K562 (cell line): ENCODE data around the gene NDRG4. TPM values are rescaled to one million over a fixed set of nuclear protein-coding genes. Genes with fewer than 3 reads are reported as not detected.

ENCODE experiments used
- ATAC-seq: fragments of 200-7000 bp; cut with Tn5 transposase; 3 replicates; pipeline ENCODE4 v1.9.1; 2020; ENCODE audit warnings: moderate library complexity
- BruUV-seq: library from RNA; stranded (reverse); fragments of 400-500 nt; replicated peaks from 2 replicates; lab custom pipeline; 2021; lab: Mats Ljungman, UMichigan
- CTCF ChIA-PET: fragments of 300-600 bp; formaldehyde crosslinking; extraction: SDS; loops from one replicate; lab custom pipeline; 2021; ENCODE audit warnings: low intra/inter-chr PET ratio; lab: Yijun Ruan, JAX
- POLR2A ChIA-PET: fragments of 300-600, 350-650 bp; sonication (Branson Sonifier 250); formaldehyde crosslinking; extraction: SDS; loops from one replicate; lab custom pipeline; 2021; ENCODE audit warnings: antibody characterized with exemption, inconsistent platforms; lab: Yijun Ruan, JAX
- DNase-seq, 4 experiments: peaks; one replicate each; pipeline versions ENCODE4 v3.0.0 to v3.0.0-alpha.2; 2011 to 2018; ENCODE audit warnings: low spot score in 3 of 4, mixed read lengths in 3 of 4; ENCODE audit errors: extremely low read depth in 1 of 4
- FAIRE-seq: peaks from 2 replicates; lab custom pipeline; 2011; peaks lifted over from hg19 to GRCh38; lab: Jason Lieb, UNC
- H2AFZ ChIP-seq: 2 replicates; pipeline ENCODE4 v1.6.0; 2011; ENCODE audit warnings: low read depth, low read length, control low read depth, inconsistent platforms
- H3K27ac ChIP-seq: fragments of 200-600 bp; 3 replicates; pipeline ENCODE4 v1.8.0; 2011; ENCODE audit warnings: low read depth, mild to moderate bottlenecking, control low read depth, inconsistent platforms, low read length, moderate library complexity, mixed read lengths; ENCODE audit errors: extremely low read depth
- H3K27me3 ChIP-seq, 2 experiments: fragments of 300-600 bp in 1 of 2; 2 replicates in 1 of 2; 3 replicates in 1 of 2; pipeline versions ENCODE4 v1.6.0 to v1.8.0; 2011; ENCODE audit warnings: inconsistent platforms in 2 of 2, low read length in 2 of 2, mild to moderate bottlenecking in 1 of 2, mixed read lengths in 1 of 2, moderate library complexity in 1 of 2; ENCODE audit not compliant: control insufficient read depth in 2 of 2, insufficient read depth in 2 of 2
- H3K36me3 ChIP-seq: fragments of 300-600 bp; 3 replicates; pipeline ENCODE4 v1.8.0; 2011; ENCODE audit warnings: mild to moderate bottlenecking, low read length, inconsistent platforms; ENCODE audit not compliant: control insufficient read depth, insufficient read depth
- H3K4me1 ChIP-seq, 2 experiments: fragments of 200-600 bp in 1 of 2; replicated peaks in 1 of 2; 2 replicates in 1 of 2; 3 replicates in 1 of 2; pipeline versions ENCODE4 v1.5.1 to v1.8.0; 2011; ENCODE audit warnings: inconsistent platforms in 2 of 2, low read length in 2 of 2, mild to moderate bottlenecking in 1 of 2, mixed read lengths in 1 of 2, moderate library complexity in 1 of 2; ENCODE audit not compliant: control insufficient read depth in 2 of 2, insufficient read depth in 2 of 2
- H3K4me2 ChIP-seq: 2 replicates; pipeline ENCODE4 v1.6.1; 2011; ENCODE audit warnings: low read length, control low read depth, inconsistent platforms, mixed read lengths; ENCODE audit not compliant: insufficient read depth
- H3K4me3 ChIP-seq: fragments of 200-600 bp; sonication (generic), shearing (Covaris generic); 2 replicates; pipeline ENCODE4 v1.5.1; 2016; ENCODE audit warnings: control low read depth, inconsistent platforms
- H3K79me2 ChIP-seq: fragments of 200-600 bp; 3 replicates; pipeline ENCODE4 v1.8.0; 2011; ENCODE audit warnings: low read length, inconsistent platforms; ENCODE audit not compliant: control insufficient read depth, insufficient read depth
- H3K9ac ChIP-seq, 2 experiments: 2 replicates each; pipeline versions ENCODE4 v1.6.0 to v1.6.1; 2011; ENCODE audit warnings: low read depth in 2 of 2, low read length in 2 of 2, control low read depth in 1 of 2, inconsistent platforms in 1 of 2, mild to moderate bottlenecking in 1 of 2, mixed read lengths in 1 of 2; ENCODE audit not compliant: insufficient read depth in 1 of 2
- H3K9me1 ChIP-seq: one replicate; pipeline ENCODE4 v1.6.0; 2011; ENCODE audit warnings: inconsistent platforms, mild to moderate bottlenecking, low read length, moderate library complexity; ENCODE audit not compliant: control insufficient read depth, insufficient read depth
- H3K9me3 ChIP-seq: replicated peaks from 2 replicates; pipeline ENCODE4 v1.5.1; 2011; ENCODE audit warnings: low read depth, low read length, inconsistent platforms; ENCODE audit not compliant: control insufficient read depth, insufficient read depth
- H4K20me1 ChIP-seq: replicated peaks from 2 replicates; pipeline ENCODE4 v1.6.1; 2011; ENCODE audit warnings: low read length, inconsistent platforms, mixed read lengths; ENCODE audit not compliant: control insufficient read depth, insufficient read depth
- ATF4 ChIP-seq: fragments of 450-650 bp; formaldehyde crosslinking; IDR thresholded peaks from 2 replicates; pipeline ENCODE4 v1.4.0; 2022; ENCODE audit warnings: mild to moderate bottlenecking, moderate library complexity
- CEBPZ ChIP-seq: fragments of 150-350 bp; IDR thresholded peaks from 2 replicates; pipeline ENCODE4 v1.6.1; 2014; ENCODE audit warnings: low read depth, mild to moderate bottlenecking, low read length, borderline replicate concordance
- CHD4 ChIP-seq: fragments of 200-600 bp; sonication (generic); IDR thresholded peaks from 3 replicates; pipeline ENCODE4 v1.6.1; 2012; ENCODE audit warnings: low read depth, mild to moderate bottlenecking, mixed read lengths, low read length, inconsistent platforms; ENCODE audit not compliant: insufficient read depth, insufficient replicate concordance, poor library complexity, severe bottlenecking
- ESRRB ChIP-seq: fragments of 250-450 bp; sonication (Bioruptor Pico); IDR thresholded peaks from 2 replicates; pipeline ENCODE4 v1.5.0; 2020; ENCODE audit warnings: mild to moderate bottlenecking, moderate library complexity, borderline replicate concordance
- ETS2 ChIP-seq: IDR thresholded peaks from 2 replicates; pipeline ENCODE4 v1.6.1; 2016; ENCODE audit warnings: borderline replicate concordance, missing genetic modification characterization, mild to moderate bottlenecking, moderate library complexity, missing compliant biosample characterization; ENCODE audit not compliant: poor library complexity, severe bottlenecking
- KDM5B ChIP-seq: fragments of 200-600 bp; sonication (generic); IDR thresholded peaks from 2 replicates; pipeline ENCODE4 v1.6.1; 2012; ENCODE audit warnings: low read depth, mild to moderate bottlenecking, moderate library complexity, low read length, control low read depth, inconsistent platforms; ENCODE audit not compliant: insufficient replicate concordance
- ZKSCAN8 ChIP-seq: fragments of 200-800 bp; sonication (Bioruptor generic); IDR thresholded peaks from 2 replicates; pipeline ENCODE4 v1.6.1; 2016; ENCODE audit warnings: missing genetic modification characterization, missing compliant biosample characterization
- WGBS: fragments of 100-300 bp; shearing (Covaris generic); methylation state at CpG from one replicate; pipeline ENCODE4 v1.1.6; 2016; ENCODE audit warnings: low coverage, mixed read lengths; ENCODE audit not compliant: insufficient coverage; ENCODE audit errors: missing lambda C conversion rate; 5-methylcytosine and 5-hydroxymethylcytosine counted together
- in situ Hi-C: fragments of 300-500 bp; cut with MboI; formaldehyde crosslinking; loops from 4 replicates; pipeline ENCODE4 v1.15.0; 2018; ENCODE audit warnings: inconsistent platforms, mixed read lengths
- intact Hi-C: fragments of 100-400 bp; cut with micrococcal nuclease; formaldehyde crosslinking; loops from 2 replicates; pipeline ENCODE4 v1.14.2; 2022
- polyA plus RNA-seq, 8 experiments: library from polyadenylated mRNA; depleted of rRNA in 4 of 8; stranded (reverse) in 5 of 8; unstranded in 3 of 8; fragments of >200 nt; fragmentation: Nextera tagmentation in 2 of 8; fragmentation: Illumina TruSeq in 1 of 8; extraction: Ambion mirVana in 2 of 8; extraction: Trizol in 1 of 8; gene quantifications; 2 replicates each; pipeline versions ENCODE4 v1.2.1 to v1.2.3, GENCODE V29; 2011 to 2014; ENCODE audit warnings: inconsistent platforms in 1 of 8, missing spikeins in 1 of 8
- total RNA-seq, 7 experiments: library from RNA; depleted of rRNA in 6 of 7; stranded (reverse); fragments of >200 nt in 6 of 7; fragmentation: Illumina TruSeq in 2 of 7; extraction: Trizol in 2 of 7; gene quantifications; 2 replicates each; pipeline versions ENCODE4 v1.2.1 to v1.2.3, GENCODE V29; 2011 to 2021; ENCODE audit warnings: low replicate concordance in 1 of 7

NDRG4 gene
- total and polyA plus RNA-seq, 9 of the 15 experiments (the other 6 are each of a cell fraction or from before 2014, with no cell fraction given) = 0.06 to 0.95 (median 0.28) TPM

- TF ChIP-seq ATF4 (CRISPR knock-in tag) = no peak
Observed at GRCh38 chr16:58475091-58475619, 24.8 kb upstream of the NDRG4 start (continued).

GRCh38 chr16:58476791-58477190, 23.2 kb upstream of the NDRG4 start:
- ChIA-PET CTCF (no interaction called here), POLR2A (interaction anchor here (0.5 to 1.5 kb wide), 2 partner anchors 10 to 209 kb away, joined by 3 to 4 read pairs; no protein-coding TSS in a partner anchor)
- H3K9ac ChIP-seq = no peak overlapping the region
- FAIRE-seq (no peak), DNase-seq (no peak), ATAC-seq (no peak)
- no peak overlapping the region for H2AFZ ChIP-seq
- 0 out of 2 replicates have a peak, but pooled peaks cover 1% of the 10 kb centered on the region for H4K20me1 ChIP-seq
- H3K36me3 ChIP-seq = no peaks in the 10 kb centered on the region
- H3K4me2 ChIP-seq = no peak overlapping the region
- intact Hi-C loops (no loop called here), in situ Hi-C loops (no loop called here)
- H3K9me1 ChIP-seq = no peaks in the 10 kb centered on the region
- no peaks in the 10 kb centered on the region for H3K4me1 ChIP-seq
- H3K27ac ChIP-seq = no peak overlapping the region
- no peaks in the 10 kb centered on the region for H3K79me2 ChIP-seq
- H3K4me3 ChIP-seq = no peak overlapping the region
- H3K9me3 ChIP-seq = no peaks in the 10 kb centered on the region
- 0% methylated on average over 1 of the region's 1 CpG for WGBS
- TF ChIP-seq CEBPZ (no peak), ESRRB (no peak), KDM5B (no peak), CHD4 (no peak), ZKSCAN8 (no peak), ETS2 (no peak)
- BruUV-seq = no TSS peak
- H3K27me3 ChIP-seq = peaks cover 9 to 40% of the 10 kb centered on the region in 2 experiments
